HG03045 (cell line): ENCODE results near the gene EPHA6.

Source experiments
- ATAC-seq: cut with Tn5 transposase; IDR thresholded peaks from one replicate; pipeline ENCODE4 v1.9.1; 2021; ENCODE audit warnings: mild to moderate bottlenecking, moderate library complexity; ENCODE audit not compliant: unreplicated experiment

Gene EPHA6

GRCh38 chr3:96813820-96814650 lies at the start of gene EPHA6:
Gene EPHA6, plus strand, starts transcription at chr3:96814594.
- peak; percentile 28 for ATAC-seq

- ATAC-seq: no peak
Measured at GRCh38 chr3:96776818-96777217, 37.6 kb upstream of the EPHA6 start.

- no peak for ATAC-seq
Measured at GRCh38 chr3:96779810-96780209, 34.6 kb upstream of the EPHA6 start.

- no peak for ATAC-seq
Measured at GRCh38 chr3:96796101-96796500, 18.3 kb upstream of the EPHA6 start.

GRCh38 chr3:96803870-96804269 lies 10.5 kb upstream of the EPHA6 start:
- no peak for ATAC-seq

GRCh38 chr3:96806341-96806740 lies 8.1 kb upstream of the EPHA6 start:
- ATAC-seq: no peak

GRCh38 chr3:96813134-96813819 lies 1.1 kb upstream of the EPHA6 start:
- ATAC-seq: peak; percentile 99

GRCh38 chr3:96814651-96815567 lies 515 bp downstream of the EPHA6 start:
- ATAC-seq: no peak

GRCh38 chr3:96831175-96831574 lies 16.8 kb downstream of the EPHA6 start:
- no peak for ATAC-seq

- no peak for ATAC-seq
Measured at GRCh38 chr3:96833301-96833700, 18.9 kb downstream of the EPHA6 start.

- no peak for ATAC-seq
Measured at GRCh38 chr3:96836153-96836915, 21.9 kb downstream of the EPHA6 start.

GRCh38 chr3:96843505-96844203 lies 29.3 kb downstream of the EPHA6 start:
- ATAC-seq: no peak

GRCh38 chr3:96844204-96844514 lies 29.8 kb downstream of the EPHA6 start:
- no peak for ATAC-seq

GRCh38 chr3:96852849-96853248 lies 38.5 kb downstream of the EPHA6 start:
- ATAC-seq: no peak

- no peak for ATAC-seq
Measured at GRCh38 chr3:96860882-96861281, 46.5 kb downstream of the EPHA6 start.

- no peak for ATAC-seq
Measured at GRCh38 chr3:96863129-96863740, 48.8 kb downstream of the EPHA6 start.

- ATAC-seq: no peak
Measured at GRCh38 chr3:96865605-96866004, 51.2 kb downstream of the EPHA6 start.

- no peak for ATAC-seq
Measured at GRCh38 chr3:96869316-96869715, 54.9 kb downstream of the EPHA6 start.

- ATAC-seq: no peak
Measured at GRCh38 chr3:96877510-96877909, 63.1 kb downstream of the EPHA6 start.

GRCh38 chr3:96900031-96900430 lies 85.6 kb downstream of the EPHA6 start:
- ATAC-seq: no peak
